H9 (cell line): ENCODE results near the gene ACVR1C. TPM values are rescaled to one million over a fixed set of nuclear protein-coding genes. Genes with fewer than 3 reads are reported as not detected.
A peak's percentile ranks its signal among the peaks of the same experiment; 100 is the strongest.

Experiments used
- DNase-seq: peaks from one replicate; pipeline ENCODE4 v3.0.0-alpha.2; 2017
- H2AFZ ChIP-seq: one replicate; pipeline ENCODE4 v1.6.1; 2013; ENCODE audit warnings: mild to moderate bottlenecking, low read length, control low read depth, moderate library complexity
- H2AK5ac ChIP-seq: 2 replicates; pipeline ENCODE4 v1.6.1; 2013; ENCODE audit warnings: low read length, control low read depth, mixed read lengths; ENCODE audit not compliant: insufficient read length
- H2BK120ac ChIP-seq: one replicate; pipeline ENCODE4 v1.6.1; 2013; ENCODE audit warnings: low read depth, mild to moderate bottlenecking, low read length, control low read depth, inconsistent platforms; ENCODE audit not compliant: poor library complexity, severe bottlenecking
- H2BK12ac ChIP-seq: 2 replicates; pipeline ENCODE4 v1.6.1; 2013; ENCODE audit warnings: low read length, control low read depth, mixed read lengths, low read depth; ENCODE audit not compliant: insufficient read length
- H2BK15ac ChIP-seq: 2 replicates; pipeline ENCODE4 v1.6.1; 2013; ENCODE audit warnings: low read depth, low read length, control low read depth
- H2BK20ac ChIP-seq: one replicate; pipeline ENCODE4 v1.6.1; 2013; ENCODE audit warnings: low read depth, mild to moderate bottlenecking, low read length, control low read depth, inconsistent platforms; ENCODE audit not compliant: poor library complexity, severe bottlenecking
- H2BK5ac ChIP-seq: 2 replicates; pipeline ENCODE4 v1.6.1; 2013; ENCODE audit warnings: low read length, control low read depth, mixed read lengths; ENCODE audit not compliant: insufficient read length
- H3K14ac ChIP-seq: 2 replicates; pipeline ENCODE4 v1.6.1; 2013; ENCODE audit warnings: low read length, control low read depth; ENCODE audit not compliant: insufficient read depth
- H3K18ac ChIP-seq: 2 replicates; pipeline ENCODE4 v1.6.1; 2013; ENCODE audit warnings: low read depth, mild to moderate bottlenecking, mixed read lengths, low read length, control low read depth; ENCODE audit not compliant: insufficient read length
- H3K23ac ChIP-seq: 2 replicates; pipeline ENCODE4 v1.6.1; 2013; ENCODE audit warnings: low read length, control low read depth, mixed read lengths, low read depth; ENCODE audit not compliant: insufficient read length
- H3K23me2 ChIP-seq: 2 replicates; pipeline ENCODE4 v1.6.1; 2013; ENCODE audit warnings: low read depth, mild to moderate bottlenecking, mixed read lengths, low read length, control low read depth; ENCODE audit not compliant: insufficient read length, poor library complexity, severe bottlenecking
- H3K27ac ChIP-seq: 2 replicates; pipeline ENCODE4 v1.5.1; 2013; ENCODE audit warnings: low read length, control low read depth, mixed read lengths, low read depth; ENCODE audit not compliant: insufficient read length
- H3K27me3 ChIP-seq: 2 replicates; pipeline ENCODE4 v1.6.1; 2013; ENCODE audit warnings: low read length, control low read depth, inconsistent platforms; ENCODE audit not compliant: insufficient read depth
- H3K4ac ChIP-seq: 2 replicates; pipeline ENCODE4 v1.6.1; 2013; ENCODE audit warnings: low read depth, mild to moderate bottlenecking, control low read depth, inconsistent platforms, low read length, moderate library complexity
- H3K4me1 ChIP-seq: 2 replicates; pipeline ENCODE4 v1.6.1; 2013; ENCODE audit warnings: low read length, control low read depth, inconsistent platforms; ENCODE audit not compliant: insufficient read depth
- H3K4me2 ChIP-seq: 2 replicates; pipeline ENCODE4 v1.6.1; 2013; ENCODE audit warnings: low read length, control low read depth, mixed read lengths; ENCODE audit not compliant: insufficient read length, insufficient read depth
- H3K56ac ChIP-seq: 2 replicates; pipeline ENCODE4 v1.6.1; 2013; ENCODE audit warnings: low read depth, mild to moderate bottlenecking, mixed read lengths, low read length, control low read depth; ENCODE audit not compliant: insufficient read length
- H3K79me1 ChIP-seq: 2 replicates; pipeline ENCODE4 v1.6.1; 2013; ENCODE audit warnings: low read depth, mild to moderate bottlenecking, moderate library complexity, low read length, control low read depth, inconsistent platforms; ENCODE audit not compliant: insufficient read depth, poor library complexity, severe bottlenecking
- H3K79me2 ChIP-seq: 2 replicates; pipeline ENCODE4 v1.6.1; 2013; ENCODE audit warnings: low read length, control low read depth, inconsistent platforms; ENCODE audit not compliant: insufficient read depth
- H3K9ac ChIP-seq: 2 replicates; pipeline ENCODE4 v1.6.1; 2013; ENCODE audit warnings: low read length, control low read depth, mixed read lengths; ENCODE audit not compliant: insufficient read length; ENCODE audit errors: extremely low read depth
- H3K9me3 ChIP-seq: one replicate; pipeline ENCODE4 v1.6.1; 2013; ENCODE audit warnings: low read depth, low read length, inconsistent platforms; ENCODE audit not compliant: control insufficient read depth
- H3T11ph ChIP-seq: one replicate; pipeline ENCODE4 v1.6.1; 2013; ENCODE audit warnings: mild to moderate bottlenecking, low read length, control low read depth, inconsistent platforms
- H4K20me1 ChIP-seq: one replicate; pipeline ENCODE4 v1.6.1; 2013; ENCODE audit not compliant: control insufficient read depth, insufficient read length, insufficient read depth
- H4K5ac ChIP-seq: 2 replicates; pipeline ENCODE4 v1.6.1; 2013; ENCODE audit warnings: low read depth, mild to moderate bottlenecking, mixed read lengths, low read length, control low read depth; ENCODE audit not compliant: insufficient read length
- H4K8ac ChIP-seq: replicated peaks from 2 replicates; pipeline ENCODE4 v1.6.1; 2013; ENCODE audit warnings: low read length, control low read depth, mixed read lengths, low read depth; ENCODE audit not compliant: insufficient read length
- H4K91ac ChIP-seq: 2 replicates; pipeline ENCODE4 v1.6.1; 2013; ENCODE audit warnings: low read depth, mild to moderate bottlenecking, moderate library complexity, mixed read lengths, low read length, control low read depth; ENCODE audit not compliant: insufficient read length
- H3K27ac Mint-ChIP-seq, 3 experiments: 2 replicates in 2 of 3; 3 replicates in 1 of 3; pipeline ENCODE4 v1.8.0; 2020 to 2021; ENCODE audit warnings: mixed read lengths in 3 of 3, mild to moderate bottlenecking in 1 of 3, moderate library complexity in 1 of 3
- H3K27me3 Mint-ChIP-seq: 2 replicates; pipeline ENCODE4 v1.8.0; 2021; ENCODE audit warnings: low read depth, mild to moderate bottlenecking, moderate library complexity, mixed read lengths
- H3K36me3 Mint-ChIP-seq, 3 experiments: 2 replicates in 2 of 3; 3 replicates in 1 of 3; pipeline ENCODE4 v1.8.0; 2020 to 2021; ENCODE audit warnings: low read depth in 3 of 3, mixed read lengths in 3 of 3; ENCODE audit not compliant: insufficient read depth in 1 of 3
- H3K4me1 Mint-ChIP-seq, 2 experiments: 2 replicates each; pipeline ENCODE4 v1.8.0; 2020; ENCODE audit warnings: mixed read lengths in 2 of 2
- H3K4me3 Mint-ChIP-seq, 2 experiments: 2 replicates in 1 of 2; 3 replicates in 1 of 2; pipeline ENCODE4 v1.8.0; 2020 to 2021; ENCODE audit warnings: mild to moderate bottlenecking in 2 of 2, mixed read lengths in 2 of 2, moderate library complexity in 1 of 2
- H3K9me3 Mint-ChIP-seq, 2 experiments: 2 replicates in 1 of 2; 3 replicates in 1 of 2; pipeline ENCODE4 v1.8.0; 2020; ENCODE audit warnings: mild to moderate bottlenecking in 2 of 2, mixed read lengths in 2 of 2, moderate library complexity in 1 of 2
- CTCF ChIP-seq: fragments of 200-600 bp; sonication (generic); conservative IDR thresholded peaks from 3 replicates; pipeline ENCODE4 v1.8.0; 2021; ENCODE audit warnings: antibody characterized with exemption, mild to moderate bottlenecking
- total RNA-seq: library from RNA; stranded (reverse); gene quantifications from 2 replicates; pipeline ENCODE4 v1.2.1, GENCODE V29; 2021

The ACVR1C gene
- total RNA-seq, 1 experiment from 2014 or later: 0.81 TPM

- Histone ChIP-seq H4K20me1 (no peaks in the 10 kb centered on the region), H3K18ac (no peak overlapping the region), H2BK15ac (no peak overlapping the region), H3K4me2 (no peak overlapping the region), H3K27ac (no peak overlapping the region), H4K5ac (no peak overlapping the region), H3K23ac (no peak overlapping the region), H3K23me2 (no peaks in the 10 kb centered on the region), H4K91ac (no peak overlapping the region), H3T11ph (no peak overlapping the region), H4K8ac (no peak overlapping the region), H2BK20ac (no peak overlapping the region), H3K4ac (no peak overlapping the region), H3K14ac (no peak overlapping the region), H2AFZ (no peak overlapping the region), H3K79me1 (no peaks in the 10 kb centered on the region), H3K79me2 (no peaks in the 10 kb centered on the region), H3K56ac (no peak overlapping the region), H2BK120ac (no peak overlapping the region), H3K27me3 (no peaks in the 10 kb centered on the region), H3K4me1 (no peaks in the 10 kb centered on the region), H3K9ac (no peak overlapping the region), H2BK12ac (no peak overlapping the region), H2BK5ac (no peak overlapping the region), H2AK5ac (no peak overlapping the region), H3K9me3 (no peaks in the 10 kb centered on the region)
- H3K27me3 Mint-ChIP-seq: peaks cover 28% of the 10 kb centered on the region
- H3K27ac Mint-ChIP-seq: peak overlapping the region in 1 of 3 experiments; percentile 27; a peak in 1 of 7 replicates
- no peak for TF ChIP-seq CTCF
- no peak for DNase-seq
- H3K36me3 Mint-ChIP-seq: no peaks in the 10 kb centered on the region; a peak in 1 of 7 replicates
- H3K4me3 Mint-ChIP-seq: no peak overlapping the region
- H3K9me3 Mint-ChIP-seq: peaks cover 0 to 3% of the 10 kb centered on the region in 2 experiments; a peak in 1 of 5 replicates
- no peaks in the 10 kb centered on the region for H3K4me1 Mint-ChIP-seq
These were observed 16.9 kb downstream of the ACVR1C start for GRCh38 chr2:157611726-157612125.
